ENCODE data around the gene NUDCD2.

GRCh38 chr5:163397354-163397753 lies 62.5 kb downstream of the NUDCD2 start:
- TF ChIP-seq POLR2A (IDR thresholded peaks at IDR 0.05) (no peak), CTCF (IDR thresholded peaks at IDR 0.05) (no peak)

Measured in right lobe of liver (tissue), 4 donors.